IPS DF 4.7 (cell line): ENCODE data around the gene WASF3.
"Not testable (repeated sequence)": the region's sequence is repeated elsewhere in the genome, so short reads cannot be mapped to it uniquely, and the experiment has no call there.

Experiments used
- DNase-seq: peaks from one replicate; pipeline ENCODE4 v3.0.0-alpha.2; 2013; ENCODE audit warnings: low spot score; ENCODE audit errors: extremely low read depth

The WASF3 gene

GRCh38 chr13:26628706-26629105 is 71.2 kb downstream of the WASF3 start:
- DNase-seq: no peak

GRCh38 chr13:26629260-26629825 is 71.9 kb downstream of the WASF3 start:
- DNase-seq: no peak

GRCh38 chr13:26635634-26636033 is 78.2 kb downstream of the WASF3 start:
- DNase-seq: not testable (repeated sequence)

- DNase-seq: not testable (repeated sequence)
Observed at GRCh38 chr13:26636073-26636472, 78.6 kb downstream of the WASF3 start.

GRCh38 chr13:26646603-26647002 is 89.1 kb downstream of the WASF3 start:
- no peak for DNase-seq

- no peak for DNase-seq
Observed at GRCh38 chr13:26651234-26651633, 93.8 kb downstream of the WASF3 start.

- DNase-seq: no peak
Observed at GRCh38 chr13:26653310-26653709, 95.8 kb downstream of the WASF3 start.

GRCh38 chr13:26653842-26654241 is 96.4 kb downstream of the WASF3 start:
- no peak for DNase-seq

- no peak for DNase-seq
Observed at GRCh38 chr13:26656919-26657318, 99.4 kb downstream of the WASF3 start.

GRCh38 chr13:26658448-26659385 is 101.2 kb downstream of the WASF3 start:
- no peak for DNase-seq

- no peak for DNase-seq
Observed at GRCh38 chr13:26660185-26660584, 102.7 kb downstream of the WASF3 start.

- no peak for DNase-seq
Observed at GRCh38 chr13:26660766-26661165, 103.3 kb downstream of the WASF3 start.

- DNase-seq: no peak
Observed at GRCh38 chr13:26663791-26664190, 106.3 kb downstream of the WASF3 start.

GRCh38 chr13:26664286-26664685 is 106.8 kb downstream of the WASF3 start:
- no peak for DNase-seq

GRCh38 chr13:26664876-26665275 is 107.4 kb downstream of the WASF3 start:
- DNase-seq: no peak

GRCh38 chr13:26668357-26669146 is 111.1 kb downstream of the WASF3 start:
- DNase-seq: no peak

- DNase-seq: no peak
Observed at GRCh38 chr13:26673890-26674289, 116.4 kb downstream of the WASF3 start.

GRCh38 chr13:26677156-26677555 is 119.7 kb downstream of the WASF3 start:
- DNase-seq: no peak

- no peak for DNase-seq
Observed at GRCh38 chr13:26678330-26678729, 120.8 kb downstream of the WASF3 start.

GRCh38 chr13:26678796-26679195 is 121.3 kb downstream of the WASF3 start:
- no peak for DNase-seq

GRCh38 chr13:26679411-26680122 is 122.1 kb downstream of the WASF3 start:
- no peak for DNase-seq

- no peak for DNase-seq
Observed at GRCh38 chr13:26680123-26680450, 122.6 kb downstream of the WASF3 start.
